ENCODE data around the gene RSPH10B2.
"Not testable (repeated sequence)": the region's sequence is repeated elsewhere in the genome, so short reads cannot be mapped to it uniquely, and the experiment has no call there.

The RSPH10B2 gene

GRCh38 chr7:6753964-6754363, at the start of gene RSPH10B2:
Gene RSPH10B2 (plus strand): TSS chr7:6754103. CDS start chr7:6757678, 3,575 bp downstream.
- not testable (repeated sequence) for DNase-seq (ENCODE audit: low spot score)

GRCh38 chr7:6705959-6706665, 47.8 kb upstream of the RSPH10B2 start:
- peak; percentile 24 for DNase-seq (ENCODE audit: low spot score)

GRCh38 chr7:6706666-6707407, 47.1 kb upstream of the RSPH10B2 start, which contains the start of gene ZNF12:
Gene ZNF12 (minus strand): TSS chr7:6706947. CDS start chr7:6705173, 1,774 bp downstream.
- DNase-seq (ENCODE audit: low spot score): peak; percentile 94

GRCh38 chr7:6708304-6708703, 45.6 kb upstream of the RSPH10B2 start:
- DNase-seq (ENCODE audit: low spot score): no peak

GRCh38 chr7:6709808-6710207, 44.1 kb upstream of the RSPH10B2 start:
- DNase-seq (ENCODE audit: low spot score): no peak

- no peak for DNase-seq (ENCODE audit: low spot score)
Measured at GRCh38 chr7:6714360-6714759, 39.5 kb upstream of the RSPH10B2 start.

- DNase-seq (ENCODE audit: low spot score): not testable (repeated sequence)
Measured at GRCh38 chr7:6715898-6716297, 38.0 kb upstream of the RSPH10B2 start.

- DNase-seq (ENCODE audit: low spot score): no peak
Measured at GRCh38 chr7:6718124-6718523, 35.8 kb upstream of the RSPH10B2 start.

GRCh38 chr7:6724351-6724750, 29.6 kb upstream of the RSPH10B2 start:
- not testable (repeated sequence) for DNase-seq (ENCODE audit: low spot score)

GRCh38 chr7:6725003-6725402, 28.9 kb upstream of the RSPH10B2 start:
- no peak for DNase-seq (ENCODE audit: low spot score)

GRCh38 chr7:6726341-6726740, 27.6 kb upstream of the RSPH10B2 start:
- not testable (repeated sequence) for DNase-seq (ENCODE audit: low spot score)

GRCh38 chr7:6727663-6728062, 26.2 kb upstream of the RSPH10B2 start:
- DNase-seq (ENCODE audit: low spot score): no peak

GRCh38 chr7:6728893-6729491, 24.9 kb upstream of the RSPH10B2 start:
- DNase-seq (ENCODE audit: low spot score): not testable (repeated sequence)

- peak; percentile 93 for DNase-seq (ENCODE audit: low spot score)
Measured at GRCh38 chr7:6729492-6730342, 24.2 kb upstream of the RSPH10B2 start.

- DNase-seq (ENCODE audit: low spot score): no peak
Measured at GRCh38 chr7:6730343-6730633, 23.6 kb upstream of the RSPH10B2 start.

- DNase-seq (ENCODE audit: low spot score): not testable (repeated sequence)
Measured at GRCh38 chr7:6738415-6738814, 15.5 kb upstream of the RSPH10B2 start.

- not testable (repeated sequence) for DNase-seq (ENCODE audit: low spot score)
Measured at GRCh38 chr7:6744410-6745100, 9.3 kb upstream of the RSPH10B2 start.

GRCh38 chr7:6749335-6749734, 4.6 kb upstream of the RSPH10B2 start:
- DNase-seq (ENCODE audit: low spot score): not testable (repeated sequence)

- DNase-seq (ENCODE audit: low spot score): not testable (repeated sequence)
Measured at GRCh38 chr7:6750173-6750572, 3.7 kb upstream of the RSPH10B2 start.

GRCh38 chr7:6761186-6761585, 7.3 kb downstream of the RSPH10B2 start:
- DNase-seq (ENCODE audit: low spot score): not testable (repeated sequence)

GRCh38 chr7:6781581-6781980, 27.7 kb downstream of the RSPH10B2 start:
- not testable (repeated sequence) for DNase-seq (ENCODE audit: low spot score)

All from HuH-7.5 (cell line).